Right ventricle myocardium superior (tissue), 1 donor: ENCODE data around the gene PPP1R16B. TPM values are rescaled to one million over a fixed set of nuclear protein-coding genes. Genes with fewer than 3 reads are reported as not detected.
A peak's percentile ranks its signal among the peaks of the same experiment; 100 is the strongest.

Experiments
- ATAC-seq: fragments of 200-7000 bp; cut with Tn5 transposase; one replicate; pipeline ENCODE4 v1.9.1; 2020; ENCODE audit warnings: mild to moderate bottlenecking; ENCODE audit not compliant: poor library complexity
- DNase-seq: peaks from one replicate; pipeline ENCODE4 v3.0.0-alpha.2; 2020
- intact Hi-C: fragments of 100-400 bp; cut with DNase I; formaldehyde crosslinking; loops from one replicate; pipeline ENCODE4 v1.11.2; 2022
- total RNA-seq: library from RNA; stranded (reverse); fragmentation: NEBNext Ultra II Directional; extraction: Animal tissue kit (Norgen Biotek cat#: 25700); gene quantifications from one replicate; pipeline ENCODE4 v1.2.1, GENCODE V29; 2021
- donor health status: DM: no; HTN: yes; CAD: no; lungs with severe emphysema.

PPP1R16B gene
- total RNA-seq, 1 donor from 2014 or later = 6.8 TPM

DNA sequence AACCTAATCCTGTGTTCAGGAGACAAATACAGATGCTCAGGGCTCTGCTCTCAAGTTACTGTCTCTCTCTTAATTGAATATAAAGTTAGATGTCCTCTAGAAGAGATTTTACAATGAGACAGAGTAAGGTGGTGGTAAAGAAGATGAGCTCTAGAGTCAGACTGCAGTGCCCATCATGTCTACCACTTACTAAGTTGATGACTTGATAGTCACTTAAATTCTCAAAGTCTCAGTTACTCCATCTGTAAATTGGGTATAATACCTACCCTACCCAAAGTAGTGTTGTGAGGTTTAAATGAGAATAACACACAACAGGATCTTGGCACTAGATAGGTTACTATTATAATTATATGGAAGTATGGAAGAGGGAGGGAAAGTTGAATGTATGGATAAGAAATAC lies 158.2 kb downstream of the PPP1R16B start:
- ATAC-seq = no peak
- no peak for DNase-seq
- intact Hi-C loops = no loop called here

DNA sequence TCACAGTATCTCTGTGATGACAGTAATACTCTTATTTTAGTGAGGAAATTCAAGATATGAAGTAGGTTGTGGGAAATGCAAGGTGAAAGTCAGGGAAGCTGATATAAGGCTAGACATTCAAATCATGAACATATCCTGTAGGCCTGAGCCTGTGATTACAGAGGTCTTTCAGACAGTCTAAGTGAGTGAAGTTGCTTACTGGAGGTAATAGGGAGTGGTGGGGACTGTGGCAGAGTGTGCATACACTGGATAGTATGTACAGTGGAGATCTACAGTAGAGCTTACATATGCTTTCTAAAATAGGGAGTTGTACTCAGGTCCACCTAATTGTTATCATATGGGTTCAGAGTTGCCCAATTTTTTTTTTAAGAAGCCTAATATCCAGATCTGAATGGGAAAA lies 159.8 kb downstream of the PPP1R16B start:
- ATAC-seq (no peak), DNase-seq (no peak)
- intact Hi-C loops = no loop called here

DNA sequence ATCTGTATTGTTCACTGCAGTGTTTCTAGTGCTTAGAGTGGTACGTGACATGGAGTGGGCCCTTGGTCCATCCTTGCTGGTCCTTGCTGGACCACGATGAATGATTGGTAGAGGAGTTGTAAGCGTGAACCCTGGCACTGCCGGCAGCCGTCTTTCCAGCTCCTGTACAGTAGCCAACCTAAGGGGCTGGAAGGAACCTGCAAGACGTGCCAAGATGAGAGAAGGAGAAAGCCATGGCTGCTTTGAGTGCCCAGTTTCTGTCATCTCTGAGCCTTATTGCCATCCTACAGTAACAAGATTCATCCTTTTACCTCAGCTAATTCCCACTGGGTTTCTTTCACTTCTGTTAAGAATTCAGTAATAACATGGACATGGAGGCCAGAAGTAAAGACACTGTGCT lies 162.6 kb downstream of the PPP1R16B start:
- ATAC-seq = no peak
- intact Hi-C loops = no loop called here
- no peak for DNase-seq

DNA sequence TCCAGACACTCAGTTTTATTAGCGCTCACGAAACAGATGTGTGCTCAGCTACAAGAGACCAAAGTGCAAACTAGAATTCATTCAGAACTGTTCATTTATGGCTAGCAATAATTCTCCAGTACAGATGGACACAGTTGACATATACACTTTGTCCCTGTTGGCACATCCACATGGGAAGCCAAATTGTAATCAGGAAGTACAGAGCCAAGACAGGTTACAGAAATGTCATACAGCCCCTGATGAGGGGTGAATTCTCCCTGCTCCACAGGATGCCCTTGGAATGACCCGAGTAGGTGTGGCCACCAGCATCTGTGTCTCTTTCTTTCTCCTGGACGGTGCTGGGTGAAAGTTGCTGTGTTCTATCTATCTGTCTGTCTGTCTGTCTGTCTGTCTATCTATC lies 164.2 kb downstream of the PPP1R16B start:
- intact Hi-C loops = no loop called here
- DNase-seq (no peak), ATAC-seq (peak; percentile 44)

DNA sequence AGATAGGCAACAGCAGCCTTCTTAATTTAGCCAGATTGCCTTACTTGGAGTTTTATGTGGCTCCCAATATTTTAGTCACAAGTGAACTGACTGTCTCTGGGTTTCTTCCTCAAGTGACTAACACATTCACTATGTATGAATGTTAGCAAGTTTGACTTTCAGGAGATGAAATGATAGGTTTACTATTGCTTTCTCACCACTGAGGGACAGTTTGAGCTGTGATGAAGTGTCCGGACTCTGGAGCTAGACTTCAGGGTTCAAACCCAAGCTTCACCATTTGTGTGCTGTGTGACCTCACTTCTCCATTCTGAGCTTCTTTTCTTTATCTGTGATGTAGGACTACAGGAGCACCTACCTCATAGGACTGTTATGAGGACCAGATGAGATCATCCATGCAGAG lies 164.8 kb downstream of the PPP1R16B start:
- no peak for ATAC-seq
- intact Hi-C loops = no loop called here

More for the DNA sequence above, 164.8 kb downstream of the PPP1R16B start:
- no peak for DNase-seq

Other genes with a start within 250 kb of the PPP1R16B start
- not detected for gene ADIG, start 224.5 kb upstream of the PPP1R16B start, total RNA-seq
- gene ARHGAP40, start 203.9 kb upstream of the PPP1R16B start, total RNA-seq = not detected
- gene SLC32A1, start 81.2 kb upstream of the PPP1R16B start, total RNA-seq = not detected
- 3.2 TPM for gene ACTR5, start 57.2 kb upstream of the PPP1R16B start, total RNA-seq
- gene FAM83D, start 120.7 kb downstream of the PPP1R16B start, total RNA-seq = 0.35 TPM
- gene DHX35, start 156.6 kb downstream of the PPP1R16B start, total RNA-seq = 14.4 TPM